K562 (cell line): ENCODE results near the gene BMF. TPM values are rescaled to one million over a fixed set of nuclear protein-coding genes. Genes with fewer than 3 reads are reported as not detected.

Experiments
- ATAC-seq: fragments of 200-7000 bp; cut with Tn5 transposase; 3 replicates; pipeline ENCODE4 v1.9.1; 2020; ENCODE audit warnings: moderate library complexity
- BruUV-seq: library from RNA; stranded (reverse); fragments of 400-500 nt; replicated peaks from 2 replicates; lab custom pipeline; 2021; lab: Mats Ljungman, UMichigan
- CTCF ChIA-PET: fragments of 300-600 bp; formaldehyde crosslinking; extraction: SDS; loops from one replicate; lab custom pipeline; 2021; ENCODE audit warnings: low intra/inter-chr PET ratio; lab: Yijun Ruan, JAX
- POLR2A ChIA-PET: fragments of 300-600, 350-650 bp; sonication (Branson Sonifier 250); formaldehyde crosslinking; extraction: SDS; loops from one replicate; lab custom pipeline; 2021; ENCODE audit warnings: antibody characterized with exemption, inconsistent platforms; lab: Yijun Ruan, JAX
- DNase-seq, 4 experiments: peaks; one replicate each; pipeline versions ENCODE4 v3.0.0 to v3.0.0-alpha.2; 2011 to 2018; ENCODE audit warnings: low spot score in 3 of 4, mixed read lengths in 3 of 4; ENCODE audit errors: extremely low read depth in 1 of 4
- FAIRE-seq: peaks from 2 replicates; lab custom pipeline; 2011; peaks lifted over from hg19 to GRCh38; lab: Jason Lieb, UNC
- H2AFZ ChIP-seq: 2 replicates; pipeline ENCODE4 v1.6.0; 2011; ENCODE audit warnings: low read depth, low read length, control low read depth, inconsistent platforms
- H3K27ac ChIP-seq: fragments of 200-600 bp; 3 replicates; pipeline ENCODE4 v1.8.0; 2011; ENCODE audit warnings: low read depth, mild to moderate bottlenecking, control low read depth, inconsistent platforms, low read length, moderate library complexity, mixed read lengths; ENCODE audit errors: extremely low read depth
- H3K27me3 ChIP-seq, 2 experiments: fragments of 300-600 bp in 1 of 2; 2 replicates in 1 of 2; 3 replicates in 1 of 2; pipeline versions ENCODE4 v1.6.0 to v1.8.0; 2011; ENCODE audit warnings: inconsistent platforms in 2 of 2, low read length in 2 of 2, mild to moderate bottlenecking in 1 of 2, mixed read lengths in 1 of 2, moderate library complexity in 1 of 2; ENCODE audit not compliant: control insufficient read depth in 2 of 2, insufficient read depth in 2 of 2
- H3K36me3 ChIP-seq: fragments of 300-600 bp; 3 replicates; pipeline ENCODE4 v1.8.0; 2011; ENCODE audit warnings: mild to moderate bottlenecking, low read length, inconsistent platforms; ENCODE audit not compliant: control insufficient read depth, insufficient read depth
- H3K4me1 ChIP-seq, 2 experiments: fragments of 200-600 bp in 1 of 2; replicated peaks in 1 of 2; 2 replicates in 1 of 2; 3 replicates in 1 of 2; pipeline versions ENCODE4 v1.5.1 to v1.8.0; 2011; ENCODE audit warnings: inconsistent platforms in 2 of 2, low read length in 2 of 2, mild to moderate bottlenecking in 1 of 2, mixed read lengths in 1 of 2, moderate library complexity in 1 of 2; ENCODE audit not compliant: control insufficient read depth in 2 of 2, insufficient read depth in 2 of 2
- H3K4me2 ChIP-seq: 2 replicates; pipeline ENCODE4 v1.6.1; 2011; ENCODE audit warnings: low read length, control low read depth, inconsistent platforms, mixed read lengths; ENCODE audit not compliant: insufficient read depth
- H3K4me3 ChIP-seq: fragments of 200-600 bp; sonication (generic), shearing (Covaris generic); 2 replicates; pipeline ENCODE4 v1.5.1; 2016; ENCODE audit warnings: control low read depth, inconsistent platforms
- H3K79me2 ChIP-seq: fragments of 200-600 bp; 3 replicates; pipeline ENCODE4 v1.8.0; 2011; ENCODE audit warnings: low read length, inconsistent platforms; ENCODE audit not compliant: control insufficient read depth, insufficient read depth
- H3K9ac ChIP-seq, 2 experiments: 2 replicates each; pipeline versions ENCODE4 v1.6.0 to v1.6.1; 2011; ENCODE audit warnings: low read depth in 2 of 2, low read length in 2 of 2, control low read depth in 1 of 2, inconsistent platforms in 1 of 2, mild to moderate bottlenecking in 1 of 2, mixed read lengths in 1 of 2; ENCODE audit not compliant: insufficient read depth in 1 of 2
- H3K9me1 ChIP-seq: one replicate; pipeline ENCODE4 v1.6.0; 2011; ENCODE audit warnings: inconsistent platforms, mild to moderate bottlenecking, low read length, moderate library complexity; ENCODE audit not compliant: control insufficient read depth, insufficient read depth
- H3K9me3 ChIP-seq: replicated peaks from 2 replicates; pipeline ENCODE4 v1.5.1; 2011; ENCODE audit warnings: low read depth, low read length, inconsistent platforms; ENCODE audit not compliant: control insufficient read depth, insufficient read depth
- H4K20me1 ChIP-seq: replicated peaks from 2 replicates; pipeline ENCODE4 v1.6.1; 2011; ENCODE audit warnings: low read length, inconsistent platforms, mixed read lengths; ENCODE audit not compliant: control insufficient read depth, insufficient read depth
- ESRRB ChIP-seq: fragments of 250-450 bp; sonication (Bioruptor Pico); IDR thresholded peaks from 2 replicates; pipeline ENCODE4 v1.5.0; 2020; ENCODE audit warnings: mild to moderate bottlenecking, moderate library complexity, borderline replicate concordance
- PHF20 ChIP-seq: fragments of 450-650 bp; IDR thresholded peaks from 2 replicates; pipeline ENCODE4 v1.6.1; 2018; ENCODE audit not compliant: partially characterized antibody
- SMARCC2 ChIP-seq: fragments of 450-650 bp; IDR thresholded peaks from 2 replicates; pipeline ENCODE4 v1.6.1; 2017; ENCODE audit warnings: antibody characterized with exemption, moderate library complexity, mild to moderate bottlenecking, low read depth
- TGIF2 ChIP-seq: sonication (generic); formaldehyde crosslinking; IDR thresholded peaks from 2 replicates; pipeline ENCODE4 v1.8.1; 2022; ENCODE audit warnings: mild to moderate bottlenecking, missing genetic modification reagents, moderate library complexity
- U2AF2 ChIP-seq: fragments of 200-400 bp; formaldehyde crosslinking; optimal IDR thresholded peaks from 2 replicates; pipeline ENCODE3; 2017; ENCODE audit warnings: low read depth, mild to moderate bottlenecking, low read length
- WGBS: fragments of 100-300 bp; shearing (Covaris generic); methylation state at CpG from one replicate; pipeline ENCODE4 v1.1.6; 2016; ENCODE audit warnings: low coverage, mixed read lengths; ENCODE audit not compliant: insufficient coverage; ENCODE audit errors: missing lambda C conversion rate; 5-methylcytosine and 5-hydroxymethylcytosine counted together
- in situ Hi-C: fragments of 300-500 bp; cut with MboI; formaldehyde crosslinking; loops from 4 replicates; pipeline ENCODE4 v1.15.0; 2018; ENCODE audit warnings: inconsistent platforms, mixed read lengths
- intact Hi-C: fragments of 100-400 bp; cut with micrococcal nuclease; formaldehyde crosslinking; loops from 2 replicates; pipeline ENCODE4 v1.14.2; 2022
- polyA plus RNA-seq, 8 experiments: library from polyadenylated mRNA; depleted of rRNA in 4 of 8; stranded (reverse) in 5 of 8; unstranded in 3 of 8; fragments of >200 nt; fragmentation: Nextera tagmentation in 2 of 8; fragmentation: Illumina TruSeq in 1 of 8; extraction: Ambion mirVana in 2 of 8; extraction: Trizol in 1 of 8; gene quantifications; 2 replicates each; pipeline versions ENCODE4 v1.2.1 to v1.2.3, GENCODE V29; 2011 to 2014; ENCODE audit warnings: inconsistent platforms in 1 of 8, missing spikeins in 1 of 8
- total RNA-seq, 7 experiments: library from RNA; depleted of rRNA in 6 of 7; stranded (reverse); fragments of >200 nt in 6 of 7; fragmentation: Illumina TruSeq in 2 of 7; extraction: Trizol in 2 of 7; gene quantifications; 2 replicates each; pipeline versions ENCODE4 v1.2.1 to v1.2.3, GENCODE V29; 2011 to 2021; ENCODE audit warnings: low replicate concordance in 1 of 7
- TF ChIP-seq, protein P1 (sequence below): fragments of 250-450 bp; sonication (Bioruptor Pico); IDR thresholded peaks from 2 replicates; pipeline ENCODE4 v1.8.0; 2021; ENCODE audit warnings: moderate library complexity, mild to moderate bottlenecking, inconsistent platforms
- TF ChIP-seq, protein P2 (sequence below): fragments of 450-650 bp; conservative IDR thresholded peaks from 2 replicates; pipeline ENCODE4 v1.6.1; 2016; ENCODE audit warnings: missing genetic modification characterization, low read depth, mild to moderate bottlenecking, control low read depth, missing compliant biosample characterization

Gene BMF
- total and polyA plus RNA-seq, 9 of the 15 experiments (the other 6 are each of a cell fraction or from before 2014, with no cell fraction given): 0.25 to 0.91 (median 0.59) TPM; not detected in 2

DNA sequence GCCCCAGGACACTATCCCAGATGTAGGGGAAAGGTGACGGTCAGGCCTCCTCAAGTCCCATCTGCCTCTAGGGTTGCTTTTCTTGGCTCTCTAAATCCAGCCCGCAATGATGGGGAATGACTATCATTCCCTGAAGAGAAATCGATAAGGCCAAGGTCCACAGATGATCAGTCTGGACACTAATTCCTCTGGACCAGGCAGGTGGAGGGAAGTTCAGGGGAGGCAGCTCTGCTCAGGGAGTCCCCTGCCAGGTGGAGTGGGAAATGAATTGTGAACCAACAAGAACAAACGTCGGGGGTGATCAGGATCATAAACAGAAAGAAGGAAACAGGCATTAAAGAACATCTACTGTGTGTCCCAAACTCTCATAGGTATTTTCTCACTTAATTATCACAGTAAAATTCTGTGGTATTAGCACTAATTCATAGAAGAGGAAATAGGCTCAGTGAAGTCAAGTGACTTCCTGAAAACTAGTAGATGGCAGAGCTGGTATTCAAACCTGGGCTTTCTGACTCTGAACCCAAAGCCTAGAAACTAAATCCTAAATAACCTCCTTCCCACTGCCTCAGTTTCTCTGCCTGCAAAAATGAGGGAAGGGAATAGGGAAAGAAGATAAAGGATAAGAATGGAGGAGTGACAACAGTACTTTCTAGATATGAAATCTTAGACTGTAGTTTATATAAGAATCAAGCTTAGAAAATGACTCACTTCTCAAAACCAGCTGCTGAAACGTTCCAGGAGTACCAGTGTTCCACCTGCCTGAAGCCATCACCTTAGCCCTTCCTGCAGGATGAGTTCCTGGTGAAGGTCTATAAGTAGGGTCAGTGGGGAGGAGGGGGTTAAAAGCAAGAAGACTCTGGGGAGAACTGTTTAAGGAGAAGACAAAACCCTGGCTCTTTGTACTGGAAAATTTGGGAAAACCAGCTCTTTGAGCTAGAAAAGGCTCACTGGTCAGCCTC, 7.5 kb downstream of the BMF start:
- FAIRE-seq (no peak), ATAC-seq (no peak), DNase-seq (no peak)
- no TSS peak for BruUV-seq
- no peaks in the 10 kb centered on the region for H3K27me3 ChIP-seq
- in situ Hi-C loops: no loop called here
- no peak overlapping the region for H3K4me3 ChIP-seq
- H3K9me1 ChIP-seq: no peaks in the 10 kb centered on the region
- H2AFZ ChIP-seq: no peak overlapping the region
- no peaks in the 10 kb centered on the region for H3K9me3 ChIP-seq
- intact Hi-C loops: no loop called here
- H3K36me3 ChIP-seq: no peaks in the 10 kb centered on the region
- H3K4me2 ChIP-seq: no peak overlapping the region
- H3K4me1 ChIP-seq: peaks cover 52 to 68% of the 10 kb centered on the region in 2 experiments
- ChIA-PET POLR2A (interaction anchor here (0.6 to 1.4 kb wide), 8 partner anchors 11 to 116 kb away, joined by 3 to 5 read pairs (median 3); no protein-coding TSS in a partner anchor), CTCF (no interaction called here)
- WGBS: 32% methylated on average over 6 of the region's 6 CpGs
- no peak overlapping the region for H3K9ac ChIP-seq
- H3K79me2 ChIP-seq: no peaks in the 10 kb centered on the region
- TF ChIP-seq TGIF2 (CRISPR knock-in tag): no peak
- no peak for TF ChIP-seq SMARCC2
- TF ChIP-seq PHF20: no peak
- TF ChIP-seq, protein P1, sequence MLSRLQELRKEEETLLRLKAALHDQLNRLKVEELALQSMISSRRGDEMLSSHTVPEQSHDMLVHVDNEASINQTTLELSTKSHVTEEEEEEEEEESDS (CRISPR knock-in tag): no peak
- TF ChIP-seq U2AF2: no peak
- no peak for TF ChIP-seq ESRRB
- TF ChIP-seq, protein P2, sequence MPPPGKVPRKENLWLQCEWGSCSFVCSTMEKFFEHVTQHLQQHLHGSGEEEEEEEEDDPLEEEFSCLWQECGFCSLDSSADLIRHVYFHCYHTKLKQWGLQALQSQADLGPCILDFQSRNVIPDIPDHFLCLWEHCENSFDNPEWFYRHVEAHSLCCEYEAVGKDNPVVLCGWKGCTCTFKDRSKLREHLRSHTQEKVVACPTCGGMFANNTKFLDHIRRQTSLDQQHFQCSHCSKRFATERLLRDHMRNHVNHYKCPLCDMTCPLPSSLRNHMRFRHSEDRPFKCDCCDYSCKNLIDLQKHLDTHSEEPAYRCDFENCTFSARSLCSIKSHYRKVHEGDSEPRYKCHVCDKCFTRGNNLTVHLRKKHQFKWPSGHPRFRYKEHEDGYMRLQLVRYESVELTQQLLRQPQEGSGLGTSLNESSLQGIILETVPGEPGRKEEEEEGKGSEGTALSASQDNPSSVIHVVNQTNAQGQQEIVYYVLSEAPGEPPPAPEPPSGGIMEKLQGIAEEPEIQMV (tag): no peak
- H3K27ac ChIP-seq: no peak overlapping the region
- H4K20me1 ChIP-seq: no peaks in the 10 kb centered on the region
